ENCODE measurements around the gene CNNM3. TPM values are rescaled to one million over a fixed set of nuclear protein-coding genes. Genes with fewer than 3 reads are reported as not detected.
"Not testable (repeated sequence)": the region's sequence is repeated elsewhere in the genome, so short reads cannot be mapped to it uniquely, and the experiment has no call there.

Gene CNNM3
- total RNA-seq, 2 experiments from 2014 or later = 28.0 to 30.5 TPM

- CTCF ChIA-PET = interaction anchor here (1.8 to 4.0 kb wide), 8 partner anchors 43 to 254 kb away, joined by 17 to 178 read pairs (median 40); partner anchors contain the start of genes ANKRD36 and CNNM3
- H3K9me3 Mint-ChIP-seq (ENCODE audit: low read depth) = no peaks in the 10 kb centered on the region
- H3K36me3 Mint-ChIP-seq = peaks cover 5% of the 10 kb centered on the region
- ATAC-seq = no peak
- H3K27me3 Mint-ChIP-seq = no peaks in the 10 kb centered on the region
- peak overlapping the region; percentile 89 for H3K4me3 Mint-ChIP-seq
- no peak overlapping the region for H3K27ac Mint-ChIP-seq
- DNase-seq = no peak
- peaks cover 39% of the 10 kb centered on the region for H3K4me1 Mint-ChIP-seq
Observed at GRCh38 chr2:96859099-96859649, 43.1 kb downstream of the CNNM3 start.

- H3K27ac Mint-ChIP-seq = no peak overlapping the region
- ATAC-seq (no peak), DNase-seq (no peak)
- H3K36me3 Mint-ChIP-seq = peaks cover 2% of the 10 kb centered on the region
- H3K4me3 Mint-ChIP-seq = no peak overlapping the region
- CTCF ChIA-PET = interaction anchor here (4.0 kb wide), 1 partner anchor 253 kb away, joined by 48 read pairs; the partner anchor contains the start of gene ANKRD36
- no peaks in the 10 kb centered on the region for H3K27me3 Mint-ChIP-seq
- no peaks in the 10 kb centered on the region for H3K9me3 Mint-ChIP-seq (ENCODE audit: low read depth)
- peaks cover 39% of the 10 kb centered on the region for H3K4me1 Mint-ChIP-seq
Observed at GRCh38 chr2:96859681-96860064, 43.6 kb downstream of the CNNM3 start.

GRCh38 chr2:96860065-96861029, 44.3 kb downstream of the CNNM3 start:
- CTCF ChIA-PET = interaction anchor here (1.1 to 4.0 kb wide), 2 partner anchors 99 to 252 kb away, joined by 3 to 48 read pairs; partner anchors contain the start of gene ANKRD36
- ATAC-seq = no peak
- Mint-ChIP-seq H3K27me3 (no peaks in the 10 kb centered on the region), H3K4me1 (peaks cover 35% of the 10 kb centered on the region), H3K36me3 (peaks cover 2% of the 10 kb centered on the region), H3K9me3 (ENCODE audit: low read depth) (no peaks in the 10 kb centered on the region), H3K4me3 (no peak overlapping the region), H3K27ac (no peak overlapping the region)
- DNase-seq = no peak

- Mint-ChIP-seq H3K36me3 (peaks cover 2% of the 10 kb centered on the region), H3K27me3 (no peaks in the 10 kb centered on the region), H3K4me3 (no peak overlapping the region), H3K27ac (no peak overlapping the region), H3K9me3 (ENCODE audit: low read depth) (no peaks in the 10 kb centered on the region), H3K4me1 (peaks cover 33% of the 10 kb centered on the region)
- ATAC-seq (no peak), DNase-seq (no peak)
- CTCF ChIA-PET = interaction anchor here (1.1 to 3.7 kb wide), 2 partner anchors 90 to 98 kb away, joined by 3 to 13 read pairs; no protein-coding TSS in a partner anchor
Observed at GRCh38 chr2:96861074-96861473, 45.0 kb downstream of the CNNM3 start.

- not testable (repeated sequence) for ATAC-seq; H3K4me3 Mint-ChIP-seq; H3K36me3 Mint-ChIP-seq; DNase-seq; H3K9me3 Mint-ChIP-seq (ENCODE audit: low read depth); H3K27me3 Mint-ChIP-seq
- Mint-ChIP-seq H3K4me1 (peaks cover 39% of the 10 kb centered on the region), H3K27ac (peak overlapping the region; percentile 21)
- CTCF ChIA-PET = interaction anchor here (1.0 to 3.7 kb wide), 4 partner anchors 68 to 98 kb away, joined by 3 to 13 read pairs (median 4); no protein-coding TSS in a partner anchor
Observed at GRCh38 chr2:96863056-96863455, 47.0 kb downstream of the CNNM3 start.

GRCh38 chr2:96863575-96864342, 47.7 kb downstream of the CNNM3 start:
- DNase-seq (no peak), ATAC-seq (no peak)
- CTCF ChIA-PET = interaction anchor here (0.7 to 3.7 kb wide), 6 partner anchors 67 to 248 kb away, joined by 3 to 13 read pairs (median 4); no protein-coding TSS in a partner anchor
- no peak overlapping the region for H3K4me3 Mint-ChIP-seq
- no peaks in the 10 kb centered on the region for H3K9me3 Mint-ChIP-seq (ENCODE audit: low read depth)
- H3K4me1 Mint-ChIP-seq = peaks cover 39% of the 10 kb centered on the region
- H3K27ac Mint-ChIP-seq = no peak overlapping the region
- H3K36me3 Mint-ChIP-seq = no peaks in the 10 kb centered on the region
- H3K27me3 Mint-ChIP-seq = no peaks in the 10 kb centered on the region

GRCh38 chr2:96864343-96865091, 48.4 kb downstream of the CNNM3 start:
- H3K4me1 Mint-ChIP-seq = peaks cover 32% of the 10 kb centered on the region
- no peak overlapping the region for H3K27ac Mint-ChIP-seq
- no peaks in the 10 kb centered on the region for H3K9me3 Mint-ChIP-seq (ENCODE audit: low read depth)
- H3K36me3 Mint-ChIP-seq = no peaks in the 10 kb centered on the region
- no peak for ATAC-seq
- DNase-seq = no peak
- CTCF ChIA-PET = interaction anchor here (0.7 to 3.7 kb wide), 4 partner anchors 78 to 248 kb away, joined by 3 to 13 read pairs (median 4); no protein-coding TSS in a partner anchor
- H3K27me3 Mint-ChIP-seq = no peaks in the 10 kb centered on the region
- no peak overlapping the region for H3K4me3 Mint-ChIP-seq

GRCh38 chr2:96865654-96866053, 49.6 kb downstream of the CNNM3 start:
- no peak overlapping the region for H3K4me3 Mint-ChIP-seq
- no peak overlapping the region for H3K27ac Mint-ChIP-seq
- CTCF ChIA-PET = interaction anchor here (1.6 to 2.3 kb wide), 2 partner anchors 8 to 85 kb away, joined by 6 to 15 read pairs; partner anchors contain the start of gene ANKRD39
- DNase-seq (no peak), ATAC-seq (no peak)
- no peaks in the 10 kb centered on the region for H3K9me3 Mint-ChIP-seq (ENCODE audit: low read depth)
- peaks cover 5% of the 10 kb centered on the region for H3K27me3 Mint-ChIP-seq
- no peaks in the 10 kb centered on the region for H3K36me3 Mint-ChIP-seq
- peaks cover 30% of the 10 kb centered on the region for H3K4me1 Mint-ChIP-seq

- ATAC-seq (no peak), DNase-seq (no peak)
- peaks cover 34% of the 10 kb centered on the region for H3K4me1 Mint-ChIP-seq
- no peaks in the 10 kb centered on the region for H3K36me3 Mint-ChIP-seq
- no peaks in the 10 kb centered on the region for H3K9me3 Mint-ChIP-seq (ENCODE audit: low read depth)
- H3K27ac Mint-ChIP-seq = no peak overlapping the region
- CTCF ChIA-PET = interaction anchor here (0.8 to 2.3 kb wide), 3 partner anchors 8 to 90 kb away, joined by 3 to 15 read pairs (median 6); partner anchors contain the start of gene ANKRD39
- no peak overlapping the region for H3K4me3 Mint-ChIP-seq
- H3K27me3 Mint-ChIP-seq = peaks cover 10% of the 10 kb centered on the region
Observed at GRCh38 chr2:96866149-96866548, 50.1 kb downstream of the CNNM3 start.

- ATAC-seq (no peak), DNase-seq (no peak)
- no peak overlapping the region for H3K4me3 Mint-ChIP-seq
- CTCF ChIA-PET = interaction anchor here (0.8 to 2.3 kb wide), 4 partner anchors 9 to 90 kb away, joined by 3 to 15 read pairs (median 4); partner anchors contain the start of gene ANKRD39
- H3K4me1 Mint-ChIP-seq = peaks cover 36% of the 10 kb centered on the region
- no peaks in the 10 kb centered on the region for H3K9me3 Mint-ChIP-seq (ENCODE audit: low read depth)
- peaks cover 13% of the 10 kb centered on the region for H3K27me3 Mint-ChIP-seq
- H3K36me3 Mint-ChIP-seq = no peaks in the 10 kb centered on the region
- H3K27ac Mint-ChIP-seq = peak overlapping the region; percentile 49
Observed at GRCh38 chr2:96866586-96866985, 50.5 kb downstream of the CNNM3 start.

- ATAC-seq (no peak), DNase-seq (no peak)
- Mint-ChIP-seq H3K36me3 (no peaks in the 10 kb centered on the region), H3K4me1 (peaks cover 34% of the 10 kb centered on the region), H3K27me3 (peaks cover 13% of the 10 kb centered on the region), H3K27ac (peak overlapping the region; percentile 74), H3K9me3 (ENCODE audit: low read depth) (no peaks in the 10 kb centered on the region), H3K4me3 (peak overlapping the region; percentile 69)
- CTCF ChIA-PET = interaction anchor here (0.8 to 2.4 kb wide), 7 partner anchors 9 to 94 kb away, joined by 3 to 15 read pairs (median 9); partner anchors contain the start of gene ANKRD39
Observed at GRCh38 chr2:96866986-96867755, 51.1 kb downstream of the CNNM3 start.
